Hematopoietic multipotent progenitor cell treated with erythropoietin and hydrocortisone succinate and interleukin-3 and kit ligand, for 15 days (in vitro differentiated cells): ENCODE data around the gene CHRNA4.

Experiments used
- DNase-seq: peaks from one replicate; pipeline ENCODE4 v3.0.0-alpha.2; 2015; ENCODE audit warnings: low spot score

The CHRNA4 gene

GRCh38 chr20:63320616-63321147 lies 40.5 kb downstream of the CHRNA4 start:
- no peak for DNase-seq

- no peak for DNase-seq
These were observed 41.1 kb downstream of the CHRNA4 start for GRCh38 chr20:63320041-63320511.

DNA sequence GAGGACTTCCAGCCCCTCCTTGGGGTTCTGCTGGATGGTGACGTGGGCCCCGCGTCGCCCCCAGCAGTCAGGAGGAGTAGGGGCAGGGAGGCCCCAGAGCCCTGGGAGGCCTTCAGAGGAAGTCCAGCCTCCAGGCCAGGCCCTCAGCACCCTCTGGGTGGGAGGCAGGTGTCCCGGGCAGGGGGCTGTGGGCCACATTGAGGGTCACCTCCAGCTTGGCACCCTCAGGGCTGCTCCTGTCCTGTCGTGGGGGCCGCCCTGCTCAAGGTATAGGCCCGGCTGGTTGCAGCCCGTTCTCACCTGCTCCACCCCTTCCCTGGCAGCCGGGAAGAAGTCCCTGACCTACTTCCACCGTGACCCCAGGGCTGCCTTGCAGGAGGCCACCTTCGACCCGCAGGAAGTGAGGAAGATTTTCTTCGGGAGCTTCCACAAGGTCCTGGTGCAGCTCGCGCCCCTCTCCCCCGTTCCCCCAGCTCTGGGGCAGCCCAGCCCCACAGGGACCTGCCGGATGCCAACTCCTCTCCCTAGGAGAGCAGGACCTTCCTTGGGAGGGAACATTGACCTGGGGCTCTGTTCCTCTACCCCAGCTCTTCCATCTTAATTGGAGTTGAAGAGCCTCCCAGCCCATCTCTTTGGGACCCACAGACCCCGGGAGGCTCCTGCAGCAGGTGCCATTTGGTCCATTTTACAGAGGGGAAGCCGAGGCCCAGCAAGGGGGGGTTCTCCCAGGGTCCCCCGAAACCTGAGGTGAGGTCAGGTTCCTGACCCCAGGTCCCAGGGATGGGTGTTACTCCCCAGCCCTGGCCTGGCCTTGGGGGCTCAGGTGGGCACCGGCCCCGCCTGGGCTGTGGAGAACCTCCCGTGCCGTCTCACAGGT lies 41.7 kb downstream of the CHRNA4 start:
- DNase-seq: no peak

- DNase-seq: no peak
These were observed 42.6 kb downstream of the CHRNA4 start for GRCh38 chr20:63318391-63319163.

- DNase-seq: no peak
These were observed 43.4 kb downstream of the CHRNA4 start for GRCh38 chr20:63317601-63318291.

DNA sequence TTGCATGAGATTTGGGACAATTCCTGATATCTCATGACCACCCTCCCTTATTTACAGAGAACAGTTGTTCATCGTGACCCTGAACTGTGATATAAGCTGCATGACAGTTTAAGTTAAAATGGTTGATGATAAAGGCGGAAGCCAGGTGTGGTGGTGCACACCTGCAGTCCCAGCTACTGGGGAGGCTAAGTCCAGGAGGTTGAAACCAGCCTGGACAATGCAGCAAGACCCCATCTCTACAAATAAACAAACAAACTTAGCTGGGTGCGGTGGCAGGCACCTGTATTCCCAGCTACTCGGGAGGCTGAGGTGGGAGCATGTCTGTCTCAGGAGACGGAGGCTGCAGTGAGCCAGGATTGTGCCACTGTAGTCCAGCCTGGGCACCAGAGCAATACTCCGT lies 44.1 kb downstream of the CHRNA4 start:
- no peak for DNase-seq

DNA sequence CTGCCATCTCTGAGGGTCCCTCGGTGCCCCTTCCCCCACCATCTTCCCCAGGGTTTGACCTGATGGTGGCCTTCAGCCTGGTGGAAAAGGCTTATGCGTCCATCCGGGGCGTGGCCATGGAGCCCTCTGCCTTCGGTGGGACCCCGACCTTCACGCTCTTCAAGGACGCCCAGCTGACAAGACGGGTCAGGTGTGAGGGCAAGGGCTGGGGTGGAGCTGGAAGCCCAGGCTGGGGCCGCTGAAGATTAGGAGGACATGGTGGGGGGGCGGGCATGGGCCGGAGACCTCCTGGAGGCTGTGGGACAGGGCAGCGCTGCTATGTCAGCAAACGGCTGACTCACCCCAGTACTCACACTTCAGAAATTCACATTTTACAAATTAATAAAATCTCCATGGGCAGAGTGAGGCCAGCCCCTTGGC lies 44.6 kb downstream of the CHRNA4 start:
- DNase-seq: no peak

GRCh38 chr20:63315731-63316491 lies 45.2 kb downstream of the CHRNA4 start:
- no peak for DNase-seq

GRCh38 chr20:63315240-63315689 lies 45.9 kb downstream of the CHRNA4 start:
- no peak for DNase-seq

GRCh38 chr20:63314566-63315239 lies 46.4 kb downstream of the CHRNA4 start:
- DNase-seq: no peak

GRCh38 chr20:63314015-63314471 lies 47.1 kb downstream of the CHRNA4 start:
- DNase-seq: no peak

DNA sequence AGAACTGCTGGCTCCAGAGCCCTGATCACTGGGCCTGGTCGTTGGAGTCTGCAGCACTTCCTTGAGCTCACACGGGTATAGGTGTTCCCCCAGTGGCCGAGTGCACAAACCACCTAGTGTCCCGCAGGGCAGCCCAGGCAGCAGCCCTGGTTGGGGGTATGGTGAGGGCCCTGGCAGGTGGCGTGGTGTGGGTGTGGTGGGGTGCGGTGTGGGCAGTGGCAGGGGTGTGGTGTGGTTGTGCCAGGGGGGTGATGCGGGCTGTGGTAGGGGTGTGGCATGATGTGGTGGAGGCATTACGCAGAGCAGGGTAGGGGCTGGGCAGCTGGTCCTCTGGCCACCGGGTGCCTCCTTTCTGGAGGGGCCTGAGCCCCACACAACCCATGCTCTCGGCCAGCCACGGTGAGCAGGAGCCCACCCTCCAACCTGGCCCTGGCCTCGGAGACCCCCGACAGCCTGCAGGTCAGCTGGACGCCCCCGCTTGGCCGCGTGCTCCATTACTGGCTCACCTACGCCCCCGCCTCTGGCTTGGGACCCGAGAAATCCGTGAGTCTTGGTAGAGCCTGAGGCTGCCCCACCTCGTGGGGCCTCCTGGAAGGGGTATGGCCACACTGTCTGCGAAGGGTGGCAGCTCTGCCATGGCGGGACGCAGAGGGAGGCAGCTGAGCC lies 47.7 kb downstream of the CHRNA4 start:
- no peak for DNase-seq

DNA sequence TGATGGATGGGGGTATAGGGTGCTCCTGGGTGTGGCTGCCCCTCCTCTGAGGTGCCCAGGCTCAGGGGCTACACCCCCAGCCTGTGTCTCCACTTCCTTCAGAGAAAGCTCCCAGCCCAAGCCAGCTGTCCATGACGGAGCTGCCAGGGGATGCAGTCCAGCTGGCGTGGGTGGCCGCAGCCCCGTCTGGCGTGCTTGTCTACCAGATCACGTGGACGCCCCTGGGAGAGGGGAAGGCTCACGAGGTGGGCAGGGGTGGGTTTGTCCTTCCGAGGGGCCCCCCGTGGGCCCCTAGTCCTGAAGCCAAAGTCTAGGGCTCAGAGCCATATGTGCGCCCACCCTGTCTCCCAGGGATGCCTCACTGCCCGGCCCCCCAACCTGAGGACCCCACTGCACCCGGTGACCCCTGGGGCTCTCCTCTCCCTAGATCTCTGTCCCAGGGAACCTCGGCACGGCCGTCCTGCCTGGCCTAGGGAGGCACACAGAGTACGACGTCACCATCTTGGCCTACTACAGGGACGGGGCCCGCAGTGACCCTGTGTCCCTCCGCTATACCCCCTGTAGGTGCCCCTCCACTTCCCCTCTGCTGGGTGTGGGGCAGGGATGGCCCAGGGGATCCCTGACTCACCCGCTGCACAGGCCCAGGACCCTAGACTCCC lies 48.3 kb downstream of the CHRNA4 start:
- DNase-seq: no peak

DNA sequence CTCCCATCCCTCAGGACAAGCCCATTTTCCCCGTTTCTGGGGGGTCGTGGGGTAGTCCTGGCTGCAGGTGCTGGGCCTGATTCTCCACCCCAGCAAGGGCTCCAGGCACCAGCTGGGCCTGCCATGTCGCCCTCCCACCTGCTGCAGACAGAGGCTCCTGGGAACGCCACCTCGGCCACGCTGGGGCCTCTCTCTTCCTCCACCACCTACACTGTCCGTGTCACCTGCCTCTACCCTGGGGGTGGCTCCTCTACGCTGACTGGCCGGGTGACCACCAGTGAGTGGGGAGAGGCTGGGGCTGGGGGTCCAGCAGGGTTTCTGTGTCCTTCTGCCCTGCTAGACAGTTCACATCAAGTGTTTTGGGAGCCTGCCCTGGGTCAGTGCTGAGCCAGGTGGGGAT lies 48.9 kb downstream of the CHRNA4 start:
- DNase-seq: no peak

DNA sequence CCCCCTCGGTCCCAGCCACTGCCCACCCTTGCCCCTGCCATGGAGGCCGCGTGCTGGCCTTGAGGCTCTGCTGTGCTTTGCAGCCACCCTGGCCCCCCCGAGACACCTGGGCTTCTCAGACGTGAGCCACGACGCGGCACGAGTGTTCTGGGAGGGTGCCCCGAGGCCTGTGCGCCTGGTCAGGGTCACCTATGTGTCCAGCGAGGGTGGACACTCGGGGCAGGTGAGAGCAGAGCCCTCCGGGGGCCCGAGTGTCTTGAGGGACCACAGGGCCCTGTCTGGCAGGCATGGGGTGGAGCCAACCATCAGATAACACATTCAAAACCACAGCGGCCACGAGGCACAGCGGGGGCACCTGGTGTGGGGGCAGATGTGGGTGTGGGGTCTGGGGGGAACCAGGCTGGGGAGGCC lies 49.3 kb downstream of the CHRNA4 start:
- DNase-seq: no peak

DNA sequence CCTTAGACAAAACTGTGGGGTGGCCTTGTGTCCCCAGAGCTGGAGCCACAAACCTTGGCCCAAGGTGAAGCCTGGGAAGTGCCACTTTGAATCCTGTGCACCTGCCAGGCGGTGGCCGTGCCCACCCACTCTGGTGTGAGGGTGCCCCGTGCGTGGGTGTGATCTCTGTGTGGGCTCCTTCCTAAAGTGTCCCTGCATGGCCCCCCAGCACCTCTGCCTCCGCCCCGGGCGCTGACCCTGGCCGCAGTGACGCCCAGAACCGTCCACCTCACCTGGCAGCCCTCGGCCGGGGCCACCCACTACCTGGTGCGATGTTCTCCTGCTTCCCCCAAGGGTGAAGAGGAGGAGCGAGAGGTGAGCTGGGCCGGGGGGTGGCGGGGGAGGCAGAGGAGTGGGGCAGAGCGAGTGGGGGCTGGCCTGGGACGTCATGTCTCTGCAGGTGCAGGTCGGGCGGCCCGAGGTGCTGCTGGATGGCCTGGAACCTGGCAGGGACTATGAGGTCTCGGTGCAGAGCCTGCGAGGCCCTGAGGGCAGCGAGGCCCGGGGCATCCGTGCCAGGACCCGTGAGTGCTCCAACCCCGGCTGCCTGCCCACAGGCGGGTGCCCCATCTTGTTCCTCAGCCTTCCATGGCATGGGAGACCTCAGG lies 49.8 kb downstream of the CHRNA4 start:
- DNase-seq: no peak

GRCh38 chr20:63310265-63310991 lies 50.7 kb downstream of the CHRNA4 start:
- DNase-seq: no peak
